Common myeloid progenitor, CD34-positive (primary cell): ENCODE measurements around the gene RBL2.

Experiments
- CTCF ChIA-PET: fragments of 350-600 bp; sonication (Branson Sonifier 250); formaldehyde crosslinking; loops from one replicate; lab custom pipeline; 2021; ENCODE audit warnings: antibody characterized with exemption; lab: Charles Lee
- POLR2A ChIA-PET: fragments of 350-600 bp; sonication (Branson Sonifier 250); formaldehyde crosslinking; loops from one replicate; lab custom pipeline; 2021; ENCODE audit warnings: antibody characterized with exemption; lab: Charles Lee
- DNase-seq, 3 donors: peaks; one replicate each; pipeline versions ENCODE4 v3.0.0 to v3.0.0-alpha.2; 2013
- H3K27ac ChIP-seq, 2 experiments: 1 replicate in 1 of 2; 2 replicates in 1 of 2; pipeline ENCODE4 v1.7.0; 2013; ENCODE audit warnings: inconsistent platforms in 2 of 2, low read length in 2 of 2, mild to moderate bottlenecking in 2 of 2, low read depth in 1 of 2, moderate library complexity in 1 of 2; ENCODE audit not compliant: severe bottlenecking in 2 of 2, insufficient read depth in 1 of 2, poor library complexity in 1 of 2
- H3K27me3 ChIP-seq, 5 experiments: replicated peaks in 2 of 5; 1 replicate in 3 of 5; 2 replicates in 2 of 5; pipeline versions ENCODE4 v1.6.1 to v1.7.0; 2013; ENCODE audit warnings: low read length in 4 of 5, mild to moderate bottlenecking in 2 of 5, moderate library complexity in 2 of 5, inconsistent platforms in 1 of 5; ENCODE audit not compliant: insufficient read depth in 5 of 5, control insufficient read depth in 4 of 5
- H3K36me3 ChIP-seq, 4 experiments: 1 replicate in 2 of 4; 2 replicates in 2 of 4; pipeline versions ENCODE4 v1.6.1 to v1.7.0; 2013; ENCODE audit warnings: low read length in 3 of 4, control low read depth in 1 of 4, mild to moderate bottlenecking in 1 of 4; ENCODE audit not compliant: control insufficient read depth in 4 of 4, insufficient read depth in 4 of 4
- H3K4me1 ChIP-seq, 4 experiments: 1 replicate in 3 of 4; 2 replicates in 1 of 4; pipeline versions ENCODE4 v1.6.1 to v1.7.1; 2013; ENCODE audit warnings: low read length in 3 of 4, mild to moderate bottlenecking in 3 of 4, control low read depth in 1 of 4, inconsistent platforms in 1 of 4, moderate library complexity in 1 of 4; ENCODE audit not compliant: control insufficient read depth in 4 of 4, insufficient read depth in 4 of 4; ENCODE audit errors: control extremely low read depth in 1 of 4
- H3K4me3 ChIP-seq, 7 experiments: 1 replicate in 4 of 7; 2 replicates in 3 of 7; pipeline versions ENCODE4 v1.5.1 to v1.7.0; 2013; ENCODE audit warnings: mild to moderate bottlenecking in 7 of 7, low read length in 6 of 7, moderate library complexity in 6 of 7, inconsistent platforms in 2 of 7, low read depth in 2 of 7, control low read depth in 1 of 7; ENCODE audit not compliant: insufficient read depth in 4 of 7, control insufficient read depth in 1 of 7; ENCODE audit errors: extremely low read depth in 1 of 7
- H3K9me3 ChIP-seq, 5 experiments: 1 replicate in 4 of 5; 2 replicates in 1 of 5; pipeline versions ENCODE4 v1.6.1 to v1.7.1; 2013; ENCODE audit warnings: low read length in 4 of 5, mild to moderate bottlenecking in 2 of 5, inconsistent platforms in 1 of 5, low read depth in 1 of 5, moderate library complexity in 1 of 5; ENCODE audit not compliant: control insufficient read depth in 4 of 5, insufficient read depth in 2 of 5; ENCODE audit errors: control extremely low read depth in 1 of 5
- WGBS: methylation state at CpG from one replicate; pipeline ENCODE4 v1.1.5; 2013; ENCODE audit not compliant: insufficient coverage; 5-methylcytosine and 5-hydroxymethylcytosine counted together

RBL2 gene

DNA sequence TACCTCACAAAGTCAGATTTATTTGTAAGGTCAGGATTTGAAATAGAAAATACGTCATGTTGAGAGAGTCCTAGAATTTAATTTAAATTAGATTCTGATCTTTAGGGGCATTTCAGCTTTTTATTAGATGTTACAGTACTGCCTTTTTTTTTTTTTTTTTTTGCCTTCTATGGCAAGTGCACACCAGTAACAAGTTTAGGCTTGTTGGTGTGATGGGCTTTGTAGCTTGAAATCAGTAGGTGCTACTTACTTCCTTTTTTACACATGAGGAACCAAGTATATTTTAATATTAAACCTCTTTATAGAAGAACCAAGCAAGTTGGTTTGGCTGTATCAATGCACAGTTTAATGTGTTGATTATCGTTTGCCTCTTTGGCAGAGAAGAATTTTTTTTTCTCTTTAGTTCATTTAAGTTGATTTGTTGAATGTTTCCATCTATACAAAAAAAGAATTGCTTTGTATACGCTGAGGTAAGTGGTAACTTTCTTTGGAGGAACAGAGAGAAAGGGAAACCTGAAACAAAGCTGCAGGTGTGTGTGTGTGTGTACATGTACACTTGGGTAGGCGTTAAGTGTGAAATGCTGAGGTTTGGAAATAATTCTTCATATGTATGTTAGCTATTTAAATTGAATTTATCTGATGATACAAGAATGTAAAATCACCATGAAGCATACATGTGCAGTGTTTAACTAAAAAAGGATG, 15.7 kb downstream of the RBL2 start:
- DNase-seq, result no peak
- POLR2A ChIA-PET, result no interaction called here
- CTCF ChIA-PET, result interaction anchor here (0.9 kb wide), 1 partner anchor 8 kb away, joined by 3 read pairs; no protein-coding TSS in a partner anchor
- H3K9me3 ChIP-seq, result no peaks in the 10 kb centered on the region
- H3K4me1 ChIP-seq, result no peaks in the 10 kb centered on the region
- H3K27ac ChIP-seq, result no peak overlapping the region
- 100% methylated on average over 1 of the region's 4 CpGs for WGBS
- H3K4me3 ChIP-seq, result no peak overlapping the region
- peaks cover 0 to 4% (median 0%) of the 10 kb centered on the region in 5 experiments for H3K27me3 ChIP-seq
- peaks cover 12 to 63% (median 20%) of the 10 kb centered on the region in 4 experiments for H3K36me3 ChIP-seq

DNA sequence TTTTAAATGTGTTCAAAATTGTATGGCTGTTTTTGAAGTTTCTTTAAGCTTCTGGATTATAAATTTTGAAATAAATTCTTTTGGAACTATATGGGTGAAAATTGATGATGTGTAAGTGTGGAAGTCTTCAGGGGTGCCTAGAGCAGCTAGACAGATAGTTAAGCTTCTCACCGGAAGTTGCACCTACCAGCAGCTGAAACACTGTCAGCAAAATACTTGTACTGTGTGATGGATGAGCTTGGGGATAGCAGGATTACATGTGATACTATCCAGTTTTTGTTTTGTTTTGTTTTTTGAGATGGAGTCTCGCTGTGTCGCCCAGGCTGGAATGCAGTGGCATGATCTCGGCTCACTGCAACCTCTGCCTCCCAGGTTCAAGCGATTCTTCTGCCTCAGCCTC, 19.7 kb downstream of the RBL2 start:
- DNase-seq, result no peak
- Histone ChIP-seq H3K4me1 (peaks cover 0 to 12% (median 2%) of the 10 kb centered on the region in 4 experiments), H3K27ac (no peak overlapping the region), H3K4me3 (no peak overlapping the region), H3K36me3 (peaks cover 6 to 62% (median 26%) of the 10 kb centered on the region in 4 experiments), H3K9me3 (no peaks in the 10 kb centered on the region), H3K27me3 (peaks cover 0 to 8% (median 0%) of the 10 kb centered on the region in 5 experiments)
- ChIA-PET POLR2A (no interaction called here), CTCF (no interaction called here)
- WGBS, result 90% methylated on average over 3 of the region's 5 CpGs

GRCh38 chr16:53456625-53457024, 22.4 kb downstream of the RBL2 start:
- DNase-seq, result peak; percentile 42 to 73 (median 66)
- POLR2A ChIA-PET, result no interaction called here
- Histone ChIP-seq H3K4me3 (no peak overlapping the region), H3K36me3 (peaks cover 12 to 81% (median 40%) of the 10 kb centered on the region in 4 experiments), H3K9me3 (no peaks in the 10 kb centered on the region), H3K4me1 (peaks cover 0 to 12% (median 2%) of the 10 kb centered on the region in 4 experiments), H3K27me3 (peaks cover 0 to 8% (median 0%) of the 10 kb centered on the region in 5 experiments), H3K27ac (no peak overlapping the region)
- WGBS, result 100% methylated on average over 1 of the region's 2 CpGs
- CTCF ChIA-PET, result interaction anchor here (1.5 kb wide), 1 partner anchor 10 kb away, joined by 3 read pairs; no protein-coding TSS in a partner anchor

DNA sequence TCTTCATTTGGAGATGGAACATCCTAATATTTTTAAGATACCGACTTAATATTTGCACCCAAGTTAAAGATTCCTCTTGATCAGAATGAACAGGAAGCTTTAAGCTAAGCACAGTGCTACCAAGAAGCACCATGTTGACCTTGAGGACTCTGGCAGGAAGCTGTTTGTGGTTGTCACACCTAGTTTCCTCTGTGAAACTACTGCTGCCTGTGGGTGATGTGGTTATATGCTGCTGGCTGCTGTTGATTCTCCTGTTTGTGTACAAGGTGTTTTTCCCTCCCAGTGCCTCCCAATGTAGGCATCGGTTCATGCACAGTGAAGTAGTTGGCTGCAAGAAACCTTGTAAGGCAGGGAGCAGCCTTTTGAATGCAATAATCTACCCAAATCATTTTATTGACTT, 23.4 kb downstream of the RBL2 start:
- Histone ChIP-seq H3K4me1 (peaks cover 0 to 12% (median 2%) of the 10 kb centered on the region in 4 experiments), H3K9me3 (no peaks in the 10 kb centered on the region), H3K27me3 (peaks cover 0 to 8% (median 0%) of the 10 kb centered on the region in 5 experiments), H3K36me3 (peaks cover 11 to 82% (median 38%) of the 10 kb centered on the region in 4 experiments), H3K4me3 (no peak overlapping the region), H3K27ac (no peak overlapping the region)
- DNase-seq, result peak in 2 of 3 donors; percentile 10 to 37
- 100% methylated on average over 1 of the region's 2 CpGs for WGBS
- CTCF ChIA-PET, result interaction anchor here (1.5 kb wide), 1 partner anchor 11 kb away, joined by 3 read pairs; no protein-coding TSS in a partner anchor
- POLR2A ChIA-PET, result no interaction called here

DNA sequence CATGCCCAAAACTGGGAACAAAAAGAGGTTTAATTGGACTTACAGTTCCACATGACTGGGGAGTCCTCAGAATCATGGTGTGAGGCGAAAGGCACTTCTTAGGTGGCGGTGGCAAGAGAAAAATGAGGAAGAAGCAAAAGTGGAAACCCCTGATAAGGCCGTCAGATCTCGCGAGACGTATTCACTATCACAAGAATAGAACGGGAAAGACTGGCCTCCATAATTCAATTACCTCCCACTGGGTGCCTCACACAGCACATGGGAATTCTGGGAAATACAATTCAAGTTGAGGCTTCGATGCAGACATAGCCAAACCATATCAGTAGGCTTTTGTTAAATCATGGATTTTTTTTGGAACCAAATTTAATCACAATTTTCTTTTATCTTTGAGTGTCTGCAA, 24.4 kb downstream of the RBL2 start:
- no peak overlapping the region for H3K27ac ChIP-seq
- no peaks in the 10 kb centered on the region for H3K9me3 ChIP-seq
- H3K36me3 ChIP-seq, result peaks cover 10 to 80% (median 37%) of the 10 kb centered on the region in 4 experiments
- peak in 1 of 3 donors; percentile 11 for DNase-seq
- H3K27me3 ChIP-seq, result peaks cover 0 to 8% (median 0%) of the 10 kb centered on the region in 5 experiments
- H3K4me3 ChIP-seq, result no peak overlapping the region
- CTCF ChIA-PET, result no interaction called here
- POLR2A ChIA-PET, result no interaction called here
- 100% methylated on average over 3 of the region's 8 CpGs for WGBS
- H3K4me1 ChIP-seq, result peaks cover 0 to 12% (median 2%) of the 10 kb centered on the region in 4 experiments

DNA sequence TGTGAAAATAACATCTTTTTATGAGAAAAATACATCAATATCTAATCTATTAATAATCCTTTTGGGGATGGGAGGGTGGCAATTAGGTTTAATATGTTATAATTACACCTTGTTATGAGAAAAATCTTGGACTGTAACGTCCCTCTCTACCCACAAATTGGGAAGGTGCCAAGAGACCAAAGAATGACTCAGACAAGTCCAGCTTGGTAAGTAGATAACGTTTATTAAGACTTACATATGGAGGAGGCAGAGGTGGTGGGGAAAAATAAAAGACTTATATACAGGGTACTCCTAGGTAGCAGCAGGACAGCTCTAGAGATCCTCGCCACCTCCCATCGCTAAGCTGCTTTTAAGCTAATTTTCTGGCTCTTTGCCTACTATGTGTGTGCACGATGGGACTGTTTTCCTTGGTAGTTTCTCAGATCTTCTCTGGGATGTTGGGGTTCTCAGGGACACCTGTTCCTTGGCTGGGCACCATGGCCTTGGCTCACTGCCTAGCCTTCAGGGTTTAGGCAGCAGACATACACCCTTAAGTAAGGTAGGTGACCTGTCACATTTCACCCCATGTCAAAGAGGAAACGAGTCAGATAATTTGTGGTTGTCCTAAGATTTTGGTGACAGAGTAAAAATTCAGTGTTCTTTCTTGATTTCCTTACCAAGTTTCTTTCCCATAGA, 31.5 kb downstream of the RBL2 start:
- peak; percentile 34 to 68 (median 56) for DNase-seq
- CTCF ChIA-PET, result no interaction called here
- H3K36me3 ChIP-seq, result peaks cover 14 to 75% (median 28%) of the 10 kb centered on the region in 4 experiments
- H3K4me3 ChIP-seq, result no peak overlapping the region
- no CpG with 5 or more reads among the region's 6 CpGs for WGBS
- H3K27ac ChIP-seq, result no peak overlapping the region
- H3K4me1 ChIP-seq, result no peaks in the 10 kb centered on the region
- H3K9me3 ChIP-seq, result no peaks in the 10 kb centered on the region
- POLR2A ChIA-PET, result interaction anchor here (0.5 kb wide), 1 partner anchor 228 kb away, joined by 3 read pairs; no protein-coding TSS in a partner anchor
- no peaks in the 10 kb centered on the region for H3K27me3 ChIP-seq
